ENCODE results near the gene GPD2.
"Not testable (repeated sequence)": the region's sequence is repeated elsewhere in the genome, so short reads cannot be mapped to it uniquely, and the experiment has no call there.

The GPD2 gene

DNA sequence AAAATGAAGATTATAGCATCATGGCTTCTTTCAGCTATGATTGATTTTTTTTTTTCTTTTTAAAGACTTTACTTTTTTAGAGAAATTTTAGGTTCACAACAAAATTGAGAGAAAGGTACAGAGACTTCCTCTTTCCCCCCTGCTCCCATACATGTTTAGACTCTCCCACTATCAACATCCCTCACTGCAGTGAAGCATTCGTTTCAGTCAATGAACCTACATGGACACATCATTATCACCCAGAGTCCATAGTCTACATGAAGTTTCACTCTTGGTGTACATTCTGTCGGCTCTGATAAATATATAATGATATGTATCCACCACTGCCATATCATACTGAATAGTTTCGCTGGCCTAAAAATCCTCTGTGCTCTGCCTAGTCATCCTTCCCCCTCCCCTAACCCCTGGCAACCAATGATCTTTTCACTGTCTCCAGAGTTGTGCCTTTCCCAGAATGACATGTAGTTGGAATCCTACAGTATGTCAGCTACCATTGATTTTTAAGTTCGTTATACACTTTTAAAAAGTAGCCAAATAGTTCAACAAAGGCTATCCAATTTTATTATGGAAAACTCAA is 86.8 kb downstream of the GPD2 start:
- ATAC-seq, result no peak
- Mint-ChIP-seq H3K27ac (no peak overlapping the region), H3K4me1 (peaks cover 12% of the 10 kb centered on the region), H3K36me3 (peaks cover 23% of the 10 kb centered on the region), H3K27me3 (no peaks in the 10 kb centered on the region), H3K9me3 (peaks cover 3% of the 10 kb centered on the region), H3K4me3 (no peak overlapping the region)

DNA sequence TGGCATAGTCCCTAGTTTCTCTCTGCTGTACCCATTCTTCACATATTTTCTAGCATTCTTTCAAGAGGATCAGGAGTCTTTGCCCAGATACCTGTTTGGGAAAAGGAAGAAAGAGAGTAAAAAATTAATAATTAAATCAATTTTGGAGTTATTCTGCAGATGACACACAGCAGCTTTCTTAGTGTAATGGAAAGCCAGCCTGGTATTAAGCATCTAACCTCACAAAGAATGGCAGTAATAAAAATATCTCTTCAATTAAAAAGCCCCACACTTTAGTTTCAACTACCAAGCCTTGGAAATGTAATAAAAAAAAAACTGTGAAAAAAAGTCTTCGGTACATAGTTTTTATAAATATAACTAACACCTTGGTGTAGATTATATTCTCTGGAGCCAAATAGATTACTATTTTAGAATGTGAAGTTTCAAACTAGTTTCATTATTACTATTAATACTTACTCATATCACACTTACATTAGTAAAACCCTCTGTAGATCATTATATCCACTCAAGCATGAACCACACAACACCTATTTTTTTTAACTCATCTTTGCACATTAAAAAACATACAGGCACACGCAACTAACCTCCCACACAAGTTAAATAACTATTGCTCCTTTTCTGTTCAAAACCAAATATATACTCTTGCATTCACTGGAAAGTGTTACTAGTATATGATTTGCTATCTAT is 90.9 kb downstream of the GPD2 start:
- H3K36me3 Mint-ChIP-seq, result peaks cover 11% of the 10 kb centered on the region
- H3K4me1 Mint-ChIP-seq, result peaks cover 12% of the 10 kb centered on the region
- peak overlapping the region; percentile 66 for H3K27ac Mint-ChIP-seq
- ATAC-seq, result peak; percentile 87
- peak overlapping the region; percentile 29 for H3K4me3 Mint-ChIP-seq
- H3K9me3 Mint-ChIP-seq, result no peaks in the 10 kb centered on the region
- no peaks in the 10 kb centered on the region for H3K27me3 Mint-ChIP-seq

DNA sequence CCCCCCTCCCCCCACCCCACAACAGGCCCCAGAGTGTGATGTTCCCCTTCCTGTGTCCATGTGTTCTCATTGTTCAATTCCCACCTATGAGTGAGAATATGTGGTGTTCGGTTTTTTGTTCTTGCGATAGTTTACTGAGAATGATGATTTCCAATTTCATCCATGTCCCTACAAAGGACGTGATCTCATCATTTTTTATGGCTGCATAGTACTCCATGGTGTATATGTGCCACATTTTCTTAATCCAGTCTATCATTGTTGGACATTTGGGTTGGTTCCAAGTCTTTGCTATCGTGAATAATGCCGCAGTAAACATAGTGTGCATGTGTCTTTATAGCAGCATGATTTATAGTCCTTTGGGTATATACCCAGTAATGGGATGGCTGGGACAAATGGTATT is 92.4 kb downstream of the GPD2 start:
- H3K9me3 Mint-ChIP-seq, ATAC-seq, H3K27me3 Mint-ChIP-seq, H3K4me3 Mint-ChIP-seq, H3K27ac Mint-ChIP-seq, H3K36me3 Mint-ChIP-seq: not testable (repeated sequence)
- peaks cover 26% of the 10 kb centered on the region for H3K4me1 Mint-ChIP-seq

DNA sequence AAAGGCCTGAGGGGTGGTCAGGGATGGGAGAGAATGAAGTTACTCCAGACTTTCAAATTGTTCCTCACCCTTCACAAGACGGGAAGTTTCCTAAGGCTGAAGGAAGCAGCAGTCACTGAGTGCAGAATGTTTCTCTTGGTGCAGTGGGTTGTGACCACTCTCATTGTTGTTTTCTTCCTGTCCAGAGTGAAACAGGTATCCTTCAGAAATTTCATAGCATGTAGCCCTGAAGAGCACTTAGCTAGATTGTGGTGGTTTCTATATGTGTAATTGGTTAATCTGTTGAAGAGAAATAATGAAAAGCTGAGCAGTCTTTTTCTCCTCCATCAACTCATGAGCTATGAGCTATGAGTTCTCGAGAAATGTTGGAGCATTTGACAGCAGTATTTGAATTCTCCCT is 96.8 kb downstream of the GPD2 start:
- peaks cover 6% of the 10 kb centered on the region for H3K36me3 Mint-ChIP-seq

DNA sequence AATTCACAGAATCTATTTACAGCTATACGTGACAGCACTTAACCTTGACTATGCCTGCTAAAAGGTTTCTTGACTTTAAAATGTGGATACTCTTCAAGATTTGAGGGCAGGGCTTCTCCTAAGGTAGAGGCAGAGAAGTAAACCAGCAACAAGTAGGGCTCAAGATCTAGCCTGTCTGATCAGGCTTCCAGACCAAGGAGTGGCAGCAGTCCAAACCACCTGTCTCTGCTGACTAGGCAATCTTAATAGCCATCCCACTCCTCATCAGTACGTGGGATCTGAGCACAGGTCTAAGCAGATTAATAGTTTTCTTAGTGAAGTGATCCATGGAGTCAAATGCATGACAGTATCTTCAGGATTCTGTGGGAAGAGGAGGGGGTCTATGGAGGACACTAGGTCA is 100.4 kb downstream of the GPD2 start:
- no peak for ATAC-seq
- no peaks in the 10 kb centered on the region for H3K9me3 Mint-ChIP-seq
- peaks cover 6% of the 10 kb centered on the region for H3K36me3 Mint-ChIP-seq
- no peak overlapping the region for H3K27ac Mint-ChIP-seq
- peaks cover 39% of the 10 kb centered on the region for H3K4me1 Mint-ChIP-seq
- H3K4me3 Mint-ChIP-seq, result no peak overlapping the region
- H3K27me3 Mint-ChIP-seq, result no peaks in the 10 kb centered on the region

More for the DNA sequence above, 96.8 kb downstream of the GPD2 start:
- Mint-ChIP-seq H3K27ac (peak overlapping the region; percentile 32), H3K27me3 (no peaks in the 10 kb centered on the region), H3K9me3 (no peaks in the 10 kb centered on the region), H3K4me3 (no peak overlapping the region), H3K4me1 (peaks cover 25% of the 10 kb centered on the region)
- no peak for ATAC-seq

DNA sequence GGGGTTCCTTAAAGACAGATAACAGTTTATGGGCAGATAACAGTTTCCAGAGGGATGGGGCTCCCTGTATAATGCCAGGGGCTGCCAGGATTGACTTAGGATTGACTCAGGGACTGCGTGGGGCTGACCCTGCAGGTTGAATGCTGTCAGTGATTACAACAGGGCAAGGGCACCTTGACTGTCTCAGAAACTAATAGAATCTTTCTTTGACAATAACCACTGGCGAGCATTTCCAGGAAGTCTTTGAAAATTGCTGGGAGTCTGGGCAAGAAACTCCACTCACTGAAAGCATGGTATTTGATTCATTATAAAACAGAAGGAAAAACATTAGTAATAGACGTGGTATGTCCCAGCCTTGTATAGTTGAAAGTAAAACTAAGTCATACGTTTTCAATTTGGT is 101.0 kb downstream of the GPD2 start:
- Mint-ChIP-seq H3K36me3 (peaks cover 6% of the 10 kb centered on the region), H3K27me3 (no peaks in the 10 kb centered on the region), H3K4me1 (peaks cover 42% of the 10 kb centered on the region), H3K27ac (no peak overlapping the region), H3K9me3 (no peaks in the 10 kb centered on the region), H3K4me3 (no peak overlapping the region)
- ATAC-seq, result no peak

DNA sequence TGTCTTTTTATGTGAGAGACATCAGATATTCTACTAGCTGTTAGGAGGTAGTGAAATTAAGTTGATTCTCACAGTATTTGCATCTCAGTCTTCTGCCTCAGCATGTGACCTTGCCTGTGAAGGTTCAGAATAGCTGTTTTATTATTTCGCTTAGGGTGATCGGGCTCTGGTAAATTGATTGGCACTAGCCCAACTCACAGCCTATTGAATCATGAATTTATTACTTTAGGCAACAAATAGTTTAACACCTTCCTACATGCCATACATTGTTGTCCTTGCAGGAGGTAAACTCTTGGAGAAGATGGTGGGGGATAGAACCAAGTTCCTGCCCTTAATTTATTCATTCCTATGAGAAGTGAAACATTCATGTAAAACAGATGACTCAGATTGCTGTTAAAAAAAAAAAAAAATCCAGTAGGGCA is 101.9 kb downstream of the GPD2 start:
- H3K27ac Mint-ChIP-seq, result peak overlapping the region; percentile 90
- H3K27me3 Mint-ChIP-seq, result no peaks in the 10 kb centered on the region
- peak overlapping the region; percentile 24 for H3K4me3 Mint-ChIP-seq
- no peaks in the 10 kb centered on the region for H3K9me3 Mint-ChIP-seq
- H3K4me1 Mint-ChIP-seq, result peaks cover 33% of the 10 kb centered on the region
- peaks cover 11% of the 10 kb centered on the region for H3K36me3 Mint-ChIP-seq
- ATAC-seq, result peak; percentile 84

DNA sequence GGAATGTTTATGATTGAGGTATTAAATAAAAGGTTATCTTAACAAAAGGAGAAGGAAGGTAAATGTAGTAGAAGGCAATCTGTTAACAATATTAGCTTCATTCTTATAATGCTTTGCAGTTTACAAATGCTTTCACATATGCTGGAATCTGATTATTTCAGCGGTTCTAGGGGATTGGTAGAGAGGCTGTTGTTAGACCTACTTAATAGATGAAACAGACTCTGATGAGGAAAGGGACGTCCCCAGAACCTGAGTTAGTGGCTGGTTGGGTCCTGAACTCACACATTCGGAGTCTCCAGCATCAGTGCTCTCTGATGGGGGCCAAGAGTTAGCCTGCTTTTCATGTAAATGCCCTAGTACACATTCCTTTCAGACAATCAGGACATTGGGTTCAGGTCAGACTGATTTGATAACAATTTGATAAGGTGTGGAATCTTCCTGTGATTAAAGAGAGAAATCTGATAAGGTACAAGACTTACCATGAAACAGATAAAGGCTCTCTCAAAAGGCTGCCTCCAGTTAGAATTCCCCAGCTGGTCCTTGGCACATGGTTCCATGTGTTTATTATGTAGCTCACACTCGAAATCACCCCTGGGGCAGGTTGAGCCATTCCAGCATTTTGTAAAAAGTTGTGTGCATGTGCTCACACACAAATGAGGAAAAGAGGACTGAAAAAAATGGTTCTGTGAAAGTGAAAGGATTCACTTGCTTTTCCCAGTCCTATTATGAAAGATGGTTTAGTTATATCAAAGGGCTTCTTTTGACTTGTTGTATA is 103.1 kb downstream of the GPD2 start:
- Mint-ChIP-seq H3K36me3 (peaks cover 21% of the 10 kb centered on the region), H3K27ac (peak overlapping the region; percentile 39), H3K27me3 (no peaks in the 10 kb centered on the region), H3K4me3 (no peak overlapping the region), H3K9me3 (no peaks in the 10 kb centered on the region), H3K4me1 (peaks cover 28% of the 10 kb centered on the region)
- ATAC-seq, result no peak

DNA sequence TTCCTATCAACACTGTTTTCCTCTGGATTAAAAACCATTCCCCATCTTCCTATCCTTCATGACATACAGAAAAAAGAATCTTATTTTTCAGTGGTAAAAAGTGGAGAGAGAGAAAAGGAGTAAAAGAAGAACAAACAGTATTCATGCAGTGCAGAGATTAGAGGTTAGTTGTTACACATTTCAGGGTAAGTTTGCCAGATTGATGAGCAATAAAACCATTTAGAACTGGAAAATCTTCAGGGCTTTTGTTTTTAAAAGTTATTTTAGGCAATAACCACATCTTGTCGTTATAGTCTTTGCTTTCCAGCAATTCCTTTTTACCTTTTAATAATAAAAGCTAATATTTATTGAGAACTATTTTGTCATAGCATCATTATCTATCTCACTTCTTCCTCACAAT is 104.5 kb downstream of the GPD2 start:
- Mint-ChIP-seq H3K9me3 (no peaks in the 10 kb centered on the region), H3K36me3 (peaks cover 25% of the 10 kb centered on the region), H3K4me1 (peaks cover 28% of the 10 kb centered on the region), H3K27me3 (no peaks in the 10 kb centered on the region), H3K27ac (peak overlapping the region; percentile 39), H3K4me3 (no peak overlapping the region)
- no peak for ATAC-seq

DNA sequence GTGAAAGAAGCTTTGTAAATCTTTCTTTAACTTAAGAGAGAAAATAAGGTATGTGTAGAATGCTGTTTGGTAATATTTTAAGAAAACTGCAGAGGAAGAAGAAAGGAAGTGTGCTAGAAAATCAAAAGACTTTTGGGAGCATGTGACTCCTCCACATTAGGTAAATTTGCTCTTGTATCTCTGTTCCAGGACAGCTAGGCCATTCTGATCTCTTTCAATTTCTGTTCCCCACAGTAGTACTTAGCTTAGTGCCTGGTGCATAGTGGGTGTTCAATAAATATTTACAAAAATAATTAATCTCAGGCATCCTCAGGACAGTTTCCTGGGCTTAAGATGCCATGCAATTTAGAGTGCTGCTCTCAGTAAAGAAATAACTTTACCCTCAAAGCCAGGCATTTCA is 105.0 kb downstream of the GPD2 start:
- H3K4me3 Mint-ChIP-seq, result no peak overlapping the region
- H3K27ac Mint-ChIP-seq, result no peak overlapping the region
- H3K36me3 Mint-ChIP-seq, result peaks cover 25% of the 10 kb centered on the region
- peaks cover 28% of the 10 kb centered on the region for H3K4me1 Mint-ChIP-seq
- no peaks in the 10 kb centered on the region for H3K27me3 Mint-ChIP-seq
- H3K9me3 Mint-ChIP-seq, result no peaks in the 10 kb centered on the region
- ATAC-seq, result no peak

DNA sequence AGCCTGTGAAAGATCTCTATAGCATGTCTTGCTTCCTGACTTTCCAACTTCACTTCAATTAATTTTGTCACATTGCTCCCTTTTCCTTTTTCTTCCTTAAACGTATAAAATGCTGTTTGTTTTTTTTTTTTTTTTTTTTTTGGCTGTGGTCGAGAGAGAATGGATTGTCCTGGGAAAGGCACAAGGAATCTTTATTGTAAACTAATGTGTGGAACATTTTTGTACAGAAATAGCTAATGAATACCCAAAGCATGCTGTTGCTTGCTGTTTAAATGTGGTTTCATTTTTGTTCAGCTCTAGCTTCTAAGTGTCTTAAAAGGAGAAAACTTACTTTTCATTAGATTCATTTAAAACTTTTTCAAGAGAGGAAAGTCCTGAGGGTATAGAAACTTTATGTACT is 105.5 kb downstream of the GPD2 start:
- Mint-ChIP-seq H3K27ac (no peak overlapping the region), H3K27me3 (no peaks in the 10 kb centered on the region), H3K36me3 (peaks cover 25% of the 10 kb centered on the region), H3K9me3 (no peaks in the 10 kb centered on the region), H3K4me3 (no peak overlapping the region), H3K4me1 (peaks cover 24% of the 10 kb centered on the region)
- ATAC-seq, result no peak

DNA sequence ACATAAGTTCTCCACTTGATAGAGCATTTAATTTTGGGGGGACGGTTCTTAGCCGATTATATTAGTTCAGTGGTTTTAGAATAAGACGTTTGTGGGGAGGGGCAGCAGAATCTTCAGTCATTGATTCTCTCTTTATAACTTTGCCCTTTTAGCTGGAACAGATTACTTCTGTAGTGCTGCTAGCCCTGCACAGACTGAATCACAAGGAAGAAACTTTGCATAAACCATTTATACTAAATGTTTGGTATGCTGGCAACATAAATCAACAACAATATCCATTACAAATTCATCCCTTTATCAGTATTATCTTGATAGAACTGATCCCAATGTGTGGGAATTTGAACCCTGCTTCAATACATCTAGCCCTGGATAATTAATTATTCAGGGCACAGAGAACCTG is 112.2 kb downstream of the GPD2 start:
- H3K27me3 Mint-ChIP-seq, result no peaks in the 10 kb centered on the region
- no peak overlapping the region for H3K27ac Mint-ChIP-seq
- no peaks in the 10 kb centered on the region for H3K9me3 Mint-ChIP-seq
- ATAC-seq, result no peak
- H3K4me1 Mint-ChIP-seq, result no peaks in the 10 kb centered on the region
- H3K4me3 Mint-ChIP-seq, result no peak overlapping the region
- H3K36me3 Mint-ChIP-seq, result peaks cover 35% of the 10 kb centered on the region

DNA sequence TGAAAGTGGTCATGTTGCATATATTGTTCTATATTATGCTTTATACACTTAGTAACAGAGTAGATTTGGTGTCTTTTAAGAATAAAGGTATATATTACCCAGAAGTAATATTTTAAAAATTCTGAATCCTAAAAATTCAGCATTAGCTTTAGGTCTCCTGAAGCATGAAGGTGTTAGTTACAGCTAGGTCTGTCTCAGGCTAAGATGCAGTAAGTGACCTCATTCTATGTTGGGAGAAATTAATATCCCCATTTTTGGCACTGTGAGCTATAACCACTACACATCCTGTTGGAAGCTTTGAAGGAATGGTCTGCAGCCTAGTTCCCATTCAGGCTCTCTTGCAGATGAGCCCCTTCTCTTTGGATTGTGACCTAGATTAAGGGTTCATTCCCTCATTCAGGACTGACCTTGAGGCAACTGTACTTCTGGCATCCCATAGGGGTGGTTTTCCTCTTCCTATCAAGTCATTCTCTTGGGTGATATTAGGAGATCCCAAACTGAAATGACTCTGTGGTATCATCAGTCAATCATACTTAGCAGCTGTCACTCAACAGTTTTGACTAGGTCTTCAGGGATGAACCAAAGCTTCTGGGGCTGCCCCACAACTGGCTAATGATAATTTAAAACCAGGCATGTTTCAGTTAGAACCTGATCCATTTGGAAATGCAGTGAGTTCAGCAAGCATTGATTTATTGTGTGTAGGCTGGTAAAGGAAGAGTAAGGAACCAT is 117.7 kb downstream of the GPD2 start:
- Mint-ChIP-seq H3K27me3 (no peaks in the 10 kb centered on the region), H3K4me3 (no peak overlapping the region), H3K4me1 (no peaks in the 10 kb centered on the region), H3K36me3 (peaks cover 38% of the 10 kb centered on the region), H3K27ac (no peak overlapping the region), H3K9me3 (no peaks in the 10 kb centered on the region)
- no peak for ATAC-seq

DNA sequence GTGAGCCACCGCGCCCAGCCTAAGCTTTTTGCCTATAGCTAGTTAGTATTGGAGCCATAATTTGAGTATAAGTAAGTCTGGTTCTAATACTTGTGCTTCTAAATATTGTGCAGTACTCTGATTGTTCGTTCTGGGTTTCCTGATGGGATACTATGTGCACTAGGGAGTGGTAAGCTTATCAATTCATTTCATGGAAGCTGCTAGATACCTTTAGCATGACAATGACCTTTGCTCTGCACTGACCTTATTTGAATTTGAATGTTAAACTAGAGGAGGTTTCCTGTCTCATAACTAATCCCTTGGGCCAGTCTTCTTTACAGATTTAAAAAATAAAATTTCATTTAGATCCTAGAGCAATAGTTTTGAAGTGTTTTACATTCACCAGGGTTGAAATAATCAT is 125.1 kb downstream of the GPD2 start:
- Mint-ChIP-seq H3K27me3 (no peaks in the 10 kb centered on the region), H3K9me3 (no peaks in the 10 kb centered on the region)
- ATAC-seq, result no peak

DNA sequence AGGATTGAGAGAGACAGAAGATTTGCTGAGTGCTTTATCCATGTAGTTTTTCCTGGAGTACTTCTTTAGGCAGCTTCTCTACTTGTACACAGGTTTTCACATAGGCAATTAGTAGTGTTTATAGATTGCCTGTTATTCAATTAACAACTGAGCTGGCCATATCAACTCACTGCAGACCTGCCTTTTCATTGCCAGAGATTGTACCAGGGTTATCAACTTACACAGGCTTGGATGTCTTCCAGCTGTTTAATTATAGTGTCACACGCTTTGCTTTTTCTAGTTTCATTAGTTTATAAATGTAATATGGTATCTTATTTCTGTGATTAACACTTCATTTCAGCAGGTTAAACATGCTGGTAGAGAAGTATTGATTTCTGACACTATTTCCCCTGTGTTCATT is 125.9 kb downstream of the GPD2 start:
- ATAC-seq, result no peak
- peaks cover 34% of the 10 kb centered on the region for H3K36me3 Mint-ChIP-seq
- no peaks in the 10 kb centered on the region for H3K9me3 Mint-ChIP-seq
- no peak overlapping the region for H3K27ac Mint-ChIP-seq
- H3K4me3 Mint-ChIP-seq, result no peak overlapping the region
- no peaks in the 10 kb centered on the region for H3K4me1 Mint-ChIP-seq
- no peaks in the 10 kb centered on the region for H3K27me3 Mint-ChIP-seq

More for the DNA sequence above, 125.1 kb downstream of the GPD2 start:
- Mint-ChIP-seq H3K4me1 (no peaks in the 10 kb centered on the region), H3K36me3 (peaks cover 33% of the 10 kb centered on the region), H3K4me3 (no peak overlapping the region), H3K27ac (no peak overlapping the region)

Data from stimulated activated memory B cell treated with anti-CD40 and anti-IgM and Interleukin-4, amounts not matched to agents 10 μg/mL and 1 μg/mL and 100 μg/mL, for 72 hours (primary cell).